GM12865 (cell line): ENCODE results near the gene SSH2.

Experiments used
- DNase-seq: peaks from one replicate; pipeline ENCODE4 v3.0.0; 2010; ENCODE audit warnings: low read depth
- H3K4me3 ChIP-seq: 2 replicates; pipeline ENCODE4 v1.5.1; 2011; ENCODE audit warnings: mild to moderate bottlenecking, low read depth, low read length, control low read depth
- TF ChIP-seq, protein P1 (sequence below): IDR thresholded peaks from 2 replicates; pipeline ENCODE4 v1.5.1; 2011; ENCODE audit warnings: low read length, control low read depth, low read depth, inconsistent platforms; ENCODE audit not compliant: insufficient read depth; ENCODE audit errors: missing control alignments

Gene SSH2

DNA sequence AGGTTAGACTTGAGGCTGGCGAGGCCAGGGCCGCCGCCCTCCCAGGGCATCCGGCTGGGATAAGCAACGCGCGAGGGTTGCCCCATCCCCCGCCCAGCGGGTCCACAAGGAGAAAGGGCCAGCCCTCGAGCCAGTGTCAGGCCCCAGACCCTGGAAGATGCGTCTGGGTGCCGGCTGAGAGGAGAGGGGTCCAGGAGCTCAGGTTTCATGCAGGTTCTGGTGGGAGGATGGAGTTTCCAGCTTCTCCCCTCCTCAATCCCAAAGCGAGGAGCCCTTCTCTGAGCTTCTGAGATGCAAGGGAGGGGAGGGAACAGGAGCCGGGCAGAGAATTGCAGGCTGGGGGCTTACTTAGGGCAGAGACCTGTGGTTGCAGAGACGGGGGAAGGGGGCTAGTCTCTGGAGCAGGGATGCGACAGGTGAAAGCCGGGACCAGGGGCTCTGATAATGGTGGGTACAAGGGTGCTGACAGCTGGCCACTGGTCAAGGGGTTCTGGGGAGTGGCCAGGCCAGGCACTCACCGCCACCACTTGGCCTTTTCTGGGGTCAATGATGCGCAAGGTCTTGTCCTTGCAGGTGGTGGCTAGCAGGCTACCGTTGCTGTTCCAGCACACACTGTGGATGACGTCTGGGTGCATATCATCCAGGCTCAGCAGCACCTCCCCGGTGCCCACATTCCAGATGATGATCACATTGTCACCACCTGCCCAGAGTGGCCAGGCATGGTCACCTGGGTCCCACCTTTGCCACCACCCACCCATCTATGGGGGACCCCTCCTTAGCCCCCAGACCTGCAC lies 311.6 kb downstream of the SSH2 start:
- no peak overlapping the region for H3K4me3 ChIP-seq
- no peak for DNase-seq
- TF ChIP-seq, protein P1, sequence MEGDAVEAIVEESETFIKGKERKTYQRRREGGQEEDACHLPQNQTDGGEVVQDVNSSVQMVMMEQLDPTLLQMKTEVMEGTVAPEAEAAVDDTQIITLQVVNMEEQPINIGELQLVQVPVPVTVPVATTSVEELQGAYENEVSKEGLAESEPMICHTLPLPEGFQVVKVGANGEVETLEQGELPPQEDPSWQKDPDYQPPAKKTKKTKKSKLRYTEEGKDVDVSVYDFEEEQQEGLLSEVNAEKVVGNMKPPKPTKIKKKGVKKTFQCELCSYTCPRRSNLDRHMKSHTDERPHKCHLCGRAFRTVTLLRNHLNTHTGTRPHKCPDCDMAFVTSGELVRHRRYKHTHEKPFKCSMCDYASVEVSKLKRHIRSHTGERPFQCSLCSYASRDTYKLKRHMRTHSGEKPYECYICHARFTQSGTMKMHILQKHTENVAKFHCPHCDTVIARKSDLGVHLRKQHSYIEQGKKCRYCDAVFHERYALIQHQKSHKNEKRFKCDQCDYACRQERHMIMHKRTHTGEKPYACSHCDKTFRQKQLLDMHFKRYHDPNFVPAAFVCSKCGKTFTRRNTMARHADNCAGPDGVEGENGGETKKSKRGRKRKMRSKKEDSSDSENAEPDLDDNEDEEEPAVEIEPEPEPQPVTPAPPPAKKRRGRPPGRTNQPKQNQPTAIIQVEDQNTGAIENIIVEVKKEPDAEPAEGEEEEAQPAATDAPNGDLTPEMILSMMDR = no peak

DNA sequence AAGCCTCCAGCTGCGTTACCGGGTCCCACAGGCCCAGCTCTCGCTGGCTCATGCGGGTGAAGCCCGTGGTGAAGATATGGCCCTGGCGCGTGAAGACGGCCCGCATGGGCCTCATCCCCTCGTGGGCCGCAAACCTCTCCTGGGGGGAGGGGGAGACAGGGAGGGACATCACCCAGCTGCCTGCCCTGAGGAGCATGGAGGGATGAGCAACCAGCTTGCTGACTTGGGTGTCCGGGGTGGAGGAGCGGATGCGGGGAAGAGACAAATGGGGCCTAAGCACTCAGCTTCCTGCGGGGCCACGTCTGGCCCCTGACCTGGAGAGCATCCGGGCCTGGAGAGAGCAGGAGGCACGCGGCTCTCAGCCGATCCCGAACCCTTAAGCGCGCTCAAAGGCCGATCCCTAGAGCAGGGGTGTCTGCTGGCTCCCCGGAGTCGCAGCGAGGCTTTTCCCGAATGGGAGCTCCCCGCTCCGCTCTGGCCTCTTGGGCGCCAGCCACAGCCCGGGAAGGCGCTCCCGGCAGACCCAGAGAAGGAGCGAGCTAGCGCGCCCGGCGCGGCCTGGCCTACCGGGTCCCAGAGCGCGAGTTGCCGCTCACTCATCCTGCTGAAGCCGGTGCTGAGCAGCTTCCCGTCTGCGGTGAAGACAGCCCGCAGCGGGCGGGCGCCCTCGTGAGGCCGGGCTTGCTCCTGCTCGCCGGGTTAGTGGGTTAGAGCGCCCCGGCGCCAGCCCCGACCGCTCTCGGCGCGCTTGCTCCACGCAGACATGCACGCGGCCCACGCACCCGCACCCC lies 312.4 kb downstream of the SSH2 start:
- peak overlapping the region; percentile 51 for H3K4me3 ChIP-seq
- DNase-seq = peak; percentile 90
- TF ChIP-seq, protein P1 = peak; percentile 83

DNA sequence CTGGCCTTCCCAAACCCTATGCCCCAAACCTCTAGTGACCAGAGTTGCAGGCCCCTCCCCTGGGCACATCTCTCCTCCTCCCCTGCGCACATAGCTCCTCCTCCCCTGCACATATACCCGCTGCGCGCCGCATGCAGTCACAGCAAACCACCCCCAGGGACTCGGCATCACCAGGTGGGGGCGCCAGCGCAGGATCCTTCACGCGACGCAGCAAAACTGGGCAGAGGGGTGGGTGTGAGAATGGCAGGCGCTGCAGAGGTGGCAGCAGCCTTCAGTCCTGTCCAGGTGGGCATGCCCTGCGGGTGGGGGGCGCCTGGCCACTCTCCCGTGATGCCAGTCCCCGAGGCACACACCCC lies 312.9 kb downstream of the SSH2 start:
- DNase-seq = peak; percentile 93
- H3K4me3 ChIP-seq = peak overlapping the region; percentile 51
- TF ChIP-seq, protein P1 = peak; percentile 89

DNA sequence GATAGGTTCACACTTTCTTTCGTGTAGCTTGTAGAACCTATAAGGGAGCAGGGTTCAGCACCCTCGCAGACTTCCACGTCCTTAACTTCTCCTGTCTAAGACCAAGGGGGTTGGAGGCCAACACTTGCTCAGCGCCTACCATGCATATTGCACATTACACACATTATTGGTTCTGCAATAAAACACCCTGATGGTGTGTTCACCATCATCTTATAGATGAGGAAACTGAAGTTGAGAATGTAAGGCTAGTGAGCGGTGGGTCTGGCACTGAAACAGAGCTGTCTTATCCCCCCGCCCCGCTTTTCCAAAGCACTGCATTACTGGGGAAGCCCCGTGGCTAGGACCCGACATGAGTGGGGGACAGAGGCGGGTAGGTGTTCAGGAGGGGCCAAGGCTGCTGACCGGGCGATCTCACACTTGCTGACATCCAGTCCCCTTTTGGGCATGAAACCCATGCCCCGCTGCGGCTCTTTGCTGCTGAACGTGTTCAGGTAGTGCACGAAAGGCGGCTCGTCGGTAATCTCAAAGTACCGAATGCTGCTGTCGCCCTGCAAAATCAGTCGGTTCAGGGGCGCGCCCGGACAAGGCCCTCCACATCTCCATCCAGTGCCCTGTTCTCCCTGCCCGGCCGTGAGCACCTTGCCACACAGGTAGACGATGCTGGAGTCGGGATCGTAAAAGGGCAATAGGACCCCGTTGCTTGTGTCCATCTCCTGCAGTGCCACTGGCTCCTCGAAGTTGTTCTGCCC lies 313.6 kb downstream of the SSH2 start:
- H3K4me3 ChIP-seq = no peak overlapping the region; the same call in none of the 2 replicates
- TF ChIP-seq, protein P1 = no peak
- no peak for DNase-seq

DNA sequence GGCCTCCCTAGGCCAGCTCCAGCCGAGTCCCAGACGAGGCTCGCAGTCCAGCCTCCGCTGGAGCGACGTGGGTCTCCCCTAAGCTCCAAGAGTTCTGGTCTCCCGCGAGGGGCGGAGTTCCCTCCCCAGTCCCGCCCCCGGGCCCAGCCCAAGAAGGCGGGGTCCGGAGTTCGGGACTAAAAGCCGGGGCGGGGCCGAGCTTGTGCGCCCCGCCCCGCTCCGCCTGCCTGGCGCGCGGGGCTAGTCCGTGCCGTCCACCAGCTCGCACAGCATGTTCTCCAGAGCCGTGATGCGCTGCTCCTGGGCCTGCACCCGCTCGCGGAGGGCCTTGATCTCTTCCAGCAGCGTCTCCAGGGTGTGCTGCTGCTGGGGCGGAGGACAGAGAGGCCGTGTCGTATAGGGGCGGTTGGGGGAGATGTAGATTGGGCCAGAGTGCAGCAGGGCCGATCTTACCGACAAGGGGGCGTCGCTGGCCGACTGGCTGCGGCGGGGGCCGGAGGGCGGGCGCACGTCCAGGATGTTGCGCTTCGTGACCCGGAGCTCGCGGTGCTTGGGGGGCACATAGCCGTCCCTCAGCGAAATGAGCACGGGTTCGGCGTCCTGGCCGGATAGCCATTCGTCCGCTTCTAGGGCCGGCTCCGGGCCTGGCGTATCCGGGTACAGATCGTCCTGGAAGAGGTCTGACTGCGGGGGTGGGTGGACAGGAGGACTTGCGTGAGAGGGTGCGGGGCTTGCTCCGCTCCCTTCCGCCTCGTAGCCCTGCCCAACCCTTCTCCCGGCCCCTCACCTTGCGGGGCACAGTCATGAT lies 314.3 kb downstream of the SSH2 start:
- DNase-seq = peak; percentile 84
- TF ChIP-seq, protein P1 = no peak
- H3K4me3 ChIP-seq = peak overlapping the region; percentile 48

DNA sequence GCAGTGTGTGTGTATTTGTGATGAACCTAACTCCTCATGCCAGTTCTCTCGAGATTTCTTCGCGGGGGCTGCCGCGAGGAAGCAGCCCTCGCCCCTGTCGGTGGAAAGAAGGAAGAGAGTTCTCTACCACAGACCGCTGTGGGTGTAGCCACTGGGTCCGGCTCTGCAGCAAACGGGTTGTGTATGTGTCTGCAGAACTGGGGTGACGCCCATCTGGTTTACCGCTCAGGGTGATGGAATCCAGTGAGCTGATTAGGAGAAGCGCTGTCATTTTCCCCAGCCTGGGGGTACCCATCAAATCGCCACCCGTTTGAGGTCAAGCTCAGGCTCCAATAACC lies 315.0 kb downstream of the SSH2 start:
- TF ChIP-seq, protein P1 = no peak
- peak overlapping the region; percentile 48 for H3K4me3 ChIP-seq
- no peak for DNase-seq
